Measurements from ENCODE around the gene PPFIBP2. TPM values are rescaled to one million over a fixed set of nuclear protein-coding genes. Genes with fewer than 3 reads are reported as not detected.

Gene PPFIBP2
- total RNA-seq, 1 experiment from 2014 or later = 21.5 TPM

DNA sequence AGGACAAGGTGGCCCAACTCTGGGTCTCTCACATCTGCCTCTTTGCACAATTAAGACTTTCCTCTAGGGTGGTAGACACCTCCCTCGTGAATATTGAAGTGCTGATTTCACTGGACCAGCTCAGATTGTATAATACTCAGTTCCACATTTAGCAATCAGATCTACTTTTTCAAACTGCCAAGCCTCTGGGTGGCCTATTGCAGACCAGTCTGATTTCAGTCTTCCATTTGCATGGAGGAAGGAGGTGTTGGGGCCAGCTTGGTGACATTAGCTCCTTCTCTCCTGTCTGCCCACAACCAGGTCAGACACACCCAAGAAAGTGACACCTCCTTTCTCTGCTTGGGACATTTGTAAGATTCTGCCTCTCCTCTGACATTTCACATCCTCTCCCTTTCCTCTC is 78.2 kb downstream of the PPFIBP2 start:
- DNase-seq (ENCODE audit: low read depth, low spot score) = no peak
- H3K9me3 ChIP-seq (ENCODE audit: control insufficient read depth, insufficient read depth, low read depth, low read length) = no peaks in the 10 kb centered on the region
- no peaks in the 10 kb centered on the region for H3K36me3 ChIP-seq (ENCODE audit: control insufficient read depth, insufficient read depth, low read length)
- no TSS peak for BruUV-seq (replicated peaks)
- ATAC-seq = no peak
- no peak overlapping the region for H3K4me3 ChIP-seq (ENCODE audit: low read depth in 2 of 2, low read length in 2 of 2)
- in situ Hi-C loops (cut with HindIII; ENCODE audit: low pct_unique_long_range_greater_than_20kb, low sequenced_read_pairs) (no loop called here), intact Hi-C loops (cut with micrococcal nuclease; ENCODE audit: unreplicated experiment) (no loop called here)
- no peak for TF ChIP-seq TCF7L2 (IDR thresholded peaks at IDR 0.05; ENCODE audit: low read depth, low read length)
- H3K27me3 ChIP-seq (ENCODE audit: control insufficient read depth, insufficient read depth, low read length) = no peaks in the 10 kb centered on the region
- H3K4me1 ChIP-seq (ENCODE audit: control insufficient read depth, insufficient read depth, low read length) = no peaks in the 10 kb centered on the region
- ChIA-PET CTCF (no interaction called here), POLR2A (no interaction called here)
- H3K27ac ChIP-seq (ENCODE audit: low read length) = no peak overlapping the region

DNA sequence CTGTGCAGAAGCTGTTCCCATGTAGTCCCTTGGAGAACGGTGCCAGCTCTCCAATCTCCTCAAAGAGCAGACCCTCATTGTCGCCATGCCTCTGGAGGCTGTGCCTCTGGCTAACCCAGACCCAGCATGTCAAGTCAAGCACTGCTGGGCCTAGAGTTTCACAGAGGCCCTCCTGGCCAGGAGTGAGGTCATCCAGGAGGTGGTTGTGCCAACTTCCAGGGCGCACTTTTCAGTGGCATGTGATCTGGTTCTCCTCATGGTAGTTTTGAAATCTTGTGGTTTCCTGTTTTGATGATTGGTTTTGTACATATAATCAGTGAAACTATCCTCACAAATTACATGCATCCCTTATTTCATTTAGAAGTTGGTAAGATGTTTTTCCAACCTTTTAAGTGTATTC is 78.9 kb downstream of the PPFIBP2 start:
- no peaks in the 10 kb centered on the region for H3K27me3 ChIP-seq (ENCODE audit: control insufficient read depth, insufficient read depth, low read length)
- BruUV-seq (replicated peaks) = no TSS peak
- TF ChIP-seq, protein P1, sequence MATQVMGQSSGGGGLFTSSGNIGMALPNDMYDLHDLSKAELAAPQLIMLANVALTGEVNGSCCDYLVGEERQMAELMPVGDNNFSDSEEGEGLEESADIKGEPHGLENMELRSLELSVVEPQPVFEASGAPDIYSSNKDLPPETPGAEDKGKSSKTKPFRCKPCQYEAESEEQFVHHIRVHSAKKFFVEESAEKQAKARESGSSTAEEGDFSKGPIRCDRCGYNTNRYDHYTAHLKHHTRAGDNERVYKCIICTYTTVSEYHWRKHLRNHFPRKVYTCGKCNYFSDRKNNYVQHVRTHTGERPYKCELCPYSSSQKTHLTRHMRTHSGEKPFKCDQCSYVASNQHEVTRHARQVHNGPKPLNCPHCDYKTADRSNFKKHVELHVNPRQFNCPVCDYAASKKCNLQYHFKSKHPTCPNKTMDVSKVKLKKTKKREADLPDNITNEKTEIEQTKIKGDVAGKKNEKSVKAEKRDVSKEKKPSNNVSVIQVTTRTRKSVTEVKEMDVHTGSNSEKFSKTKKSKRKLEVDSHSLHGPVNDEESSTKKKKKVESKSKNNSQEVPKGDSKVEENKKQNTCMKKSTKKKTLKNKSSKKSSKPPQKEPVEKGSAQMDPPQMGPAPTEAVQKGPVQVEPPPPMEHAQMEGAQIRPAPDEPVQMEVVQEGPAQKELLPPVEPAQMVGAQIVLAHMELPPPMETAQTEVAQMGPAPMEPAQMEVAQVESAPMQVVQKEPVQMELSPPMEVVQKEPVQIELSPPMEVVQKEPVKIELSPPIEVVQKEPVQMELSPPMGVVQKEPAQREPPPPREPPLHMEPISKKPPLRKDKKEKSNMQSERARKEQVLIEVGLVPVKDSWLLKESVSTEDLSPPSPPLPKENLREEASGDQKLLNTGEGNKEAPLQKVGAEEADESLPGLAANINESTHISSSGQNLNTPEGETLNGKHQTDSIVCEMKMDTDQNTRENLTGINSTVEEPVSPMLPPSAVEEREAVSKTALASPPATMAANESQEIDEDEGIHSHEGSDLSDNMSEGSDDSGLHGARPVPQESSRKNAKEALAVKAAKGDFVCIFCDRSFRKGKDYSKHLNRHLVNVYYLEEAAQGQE (IDR thresholded peaks at IDR 0.05; ENCODE audit: insufficient read depth in 1 of 2, low read depth in 2 of 2, low read length in 1 of 2) = no peak
- TF ChIP-seq TCF7L2 (IDR thresholded peaks at IDR 0.05; ENCODE audit: low read depth, low read length) = no peak
- TF ChIP-seq, protein P2, sequence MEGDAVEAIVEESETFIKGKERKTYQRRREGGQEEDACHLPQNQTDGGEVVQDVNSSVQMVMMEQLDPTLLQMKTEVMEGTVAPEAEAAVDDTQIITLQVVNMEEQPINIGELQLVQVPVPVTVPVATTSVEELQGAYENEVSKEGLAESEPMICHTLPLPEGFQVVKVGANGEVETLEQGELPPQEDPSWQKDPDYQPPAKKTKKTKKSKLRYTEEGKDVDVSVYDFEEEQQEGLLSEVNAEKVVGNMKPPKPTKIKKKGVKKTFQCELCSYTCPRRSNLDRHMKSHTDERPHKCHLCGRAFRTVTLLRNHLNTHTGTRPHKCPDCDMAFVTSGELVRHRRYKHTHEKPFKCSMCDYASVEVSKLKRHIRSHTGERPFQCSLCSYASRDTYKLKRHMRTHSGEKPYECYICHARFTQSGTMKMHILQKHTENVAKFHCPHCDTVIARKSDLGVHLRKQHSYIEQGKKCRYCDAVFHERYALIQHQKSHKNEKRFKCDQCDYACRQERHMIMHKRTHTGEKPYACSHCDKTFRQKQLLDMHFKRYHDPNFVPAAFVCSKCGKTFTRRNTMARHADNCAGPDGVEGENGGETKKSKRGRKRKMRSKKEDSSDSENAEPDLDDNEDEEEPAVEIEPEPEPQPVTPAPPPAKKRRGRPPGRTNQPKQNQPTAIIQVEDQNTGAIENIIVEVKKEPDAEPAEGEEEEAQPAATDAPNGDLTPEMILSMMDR (IDR thresholded peaks at IDR 0.05) = no peak
- H3K36me3 ChIP-seq (ENCODE audit: control insufficient read depth, insufficient read depth, low read length) = no peaks in the 10 kb centered on the region
- H3K27ac ChIP-seq (ENCODE audit: low read length) = no peak overlapping the region
- POLR2A ChIA-PET = interaction anchor here (0.6 kb wide), 1 partner anchor 112 kb away, joined by 3 read pairs; no protein-coding TSS in a partner anchor
- intact Hi-C loops (cut with micrococcal nuclease; ENCODE audit: unreplicated experiment) (no loop called here), in situ Hi-C loops (cut with HindIII; ENCODE audit: low pct_unique_long_range_greater_than_20kb, low sequenced_read_pairs) (no loop called here)
- no peaks in the 10 kb centered on the region for H3K4me1 ChIP-seq (ENCODE audit: control insufficient read depth, insufficient read depth, low read length)
- DNase-seq (ENCODE audit: low read depth, low spot score) (no peak), ATAC-seq (no peak)
- CTCF ChIA-PET = no interaction called here
- H3K9me3 ChIP-seq (ENCODE audit: control insufficient read depth, insufficient read depth, low read depth, low read length) = no peaks in the 10 kb centered on the region
- H3K4me3 ChIP-seq (ENCODE audit: low read depth in 2 of 2, low read length in 2 of 2) = no peak overlapping the region

DNA sequence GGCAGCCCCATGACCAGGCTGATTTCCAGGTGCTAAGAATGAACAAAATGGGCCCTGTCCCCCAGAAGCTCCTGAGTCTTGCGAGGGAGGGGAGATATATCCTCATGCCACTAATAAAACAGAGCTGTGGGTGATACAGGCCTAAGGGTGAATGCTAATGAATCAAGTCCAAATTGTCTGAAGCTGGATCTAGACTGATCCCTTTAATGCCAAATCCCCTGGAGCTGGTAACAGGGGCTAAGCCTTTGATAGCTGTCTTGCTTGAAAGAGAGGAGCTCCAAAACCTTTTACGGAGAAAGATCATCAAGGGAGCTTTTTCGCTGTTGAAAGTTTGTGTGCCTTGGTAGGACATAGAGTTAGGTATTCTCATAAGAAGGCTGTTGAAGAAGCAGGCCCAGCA is 79.7 kb downstream of the PPFIBP2 start:
- no peak for DNase-seq (ENCODE audit: low read depth, low spot score)
- in situ Hi-C loops (cut with HindIII; ENCODE audit: low pct_unique_long_range_greater_than_20kb, low sequenced_read_pairs) = no loop called here
- no peaks in the 10 kb centered on the region for H3K4me1 ChIP-seq (ENCODE audit: control insufficient read depth, insufficient read depth, low read length)
- BruUV-seq (replicated peaks) = no TSS peak
- no peaks in the 10 kb centered on the region for H3K27me3 ChIP-seq (ENCODE audit: control insufficient read depth, insufficient read depth, low read length)
- ATAC-seq = no peak
- TF ChIP-seq TCF7L2 (IDR thresholded peaks at IDR 0.05; ENCODE audit: low read depth, low read length) (no peak), POLR2AphosphoS5 (IDR thresholded peaks at IDR 0.05; ENCODE audit: low read depth, low read length) (no peak)
- TF ChIP-seq, protein P1 (IDR thresholded peaks at IDR 0.05; ENCODE audit: insufficient read depth in 1 of 2, low read depth in 2 of 2, low read length in 1 of 2) = no peak
- TF ChIP-seq, protein P2 (IDR thresholded peaks at IDR 0.05) = no peak
- no peaks in the 10 kb centered on the region for H3K9me3 ChIP-seq (ENCODE audit: control insufficient read depth, insufficient read depth, low read depth, low read length)
- H3K27ac ChIP-seq (ENCODE audit: low read length) = no peak overlapping the region
- ChIA-PET CTCF (no interaction called here), POLR2A (no interaction called here)
- H3K36me3 ChIP-seq (ENCODE audit: control insufficient read depth, insufficient read depth, low read length) = no peaks in the 10 kb centered on the region
- no peak overlapping the region for H3K4me3 ChIP-seq (ENCODE audit: low read depth in 2 of 2, low read length in 2 of 2)
- intact Hi-C loops (cut with micrococcal nuclease; ENCODE audit: unreplicated experiment) = no loop called here
